K562 (cell line): ENCODE results near the gene FBXW9. TPM values are rescaled to one million over a fixed set of nuclear protein-coding genes. Genes with fewer than 3 reads are reported as not detected.

Source experiments
- ARID1B ChIP-seq: fragments of 450-650 bp; IDR thresholded peaks from 2 replicates; pipeline ENCODE4 v1.6.1; 2016; ENCODE audit warnings: antibody characterized with exemption, mild to moderate bottlenecking, inconsistent platforms
- CTBP1 ChIP-seq: fragments of 450-650 bp; IDR thresholded peaks from 2 replicates; pipeline ENCODE4 v1.6.1; 2016; ENCODE audit warnings: borderline replicate concordance
- KLF1 ChIP-seq: fragments of 450-650 bp; IDR thresholded peaks from 2 replicates; pipeline ENCODE4 v1.6.1; 2016; ENCODE audit warnings: missing genetic modification characterization, missing compliant biosample characterization
- MAFG ChIP-seq: fragments of 450-650 bp; conservative IDR thresholded peaks from 2 replicates; pipeline ENCODE4 v1.6.1; 2016; ENCODE audit warnings: missing genetic modification characterization, missing compliant biosample characterization
- NCOR1 ChIP-seq: fragments of 450-650 bp; IDR thresholded peaks from 2 replicates; pipeline ENCODE4 v1.6.1; 2016; ENCODE audit warnings: mild to moderate bottlenecking, moderate library complexity
- NEUROD1 ChIP-seq: fragments of 150-350 bp; IDR thresholded peaks from 2 replicates; pipeline ENCODE4 v1.6.1; 2014; ENCODE audit warnings: borderline replicate concordance, low read length, low read depth; ENCODE audit not compliant: partially characterized antibody
- NR4A1 ChIP-seq, 2 experiments: fragments of 250-450 bp in 1 of 2; fragments of 450-650 bp in 1 of 2; sonication (Bioruptor Pico) in 1 of 2; IDR thresholded peaks; 2 replicates each; pipeline versions ENCODE4 v1.4.0 to v1.6.1; 2016 to 2020; ENCODE audit warnings: mild to moderate bottlenecking in 2 of 2, missing compliant biosample characterization in 1 of 2, missing genetic modification characterization in 1 of 2, moderate library complexity in 1 of 2
- SMAD4 ChIP-seq: fragments of 250-450 bp; sonication (Bioruptor Pico); conservative IDR thresholded peaks from 2 replicates; pipeline ENCODE4 v1.8.0; 2021; ENCODE audit warnings: inconsistent platforms, mild to moderate bottlenecking, moderate library complexity
- TCFL5 ChIP-seq: fragments of 250-450 bp; sonication (Bioruptor Pico); conservative IDR thresholded peaks from 2 replicates; pipeline ENCODE4 v1.6.1; 2021; ENCODE audit warnings: mild to moderate bottlenecking, moderate library complexity, matching md5 sums
- THRAP3 ChIP-seq: fragments of 450-650 bp; IDR thresholded peaks from 2 replicates; pipeline ENCODE4 v1.6.1; 2016; ENCODE audit warnings: mild to moderate bottlenecking, inconsistent platforms, borderline replicate concordance
- ZNF239 ChIP-seq: fragments of 250-450 bp; sonication (Bioruptor Pico); IDR thresholded peaks from 2 replicates; pipeline ENCODE4 v1.4.0; 2020; ENCODE audit warnings: mild to moderate bottlenecking
- ZNF766 ChIP-seq: fragments of 200-800 bp; sonication (Bioruptor generic); conservative IDR thresholded peaks from 2 replicates; pipeline ENCODE4 v1.6.1; 2016; ENCODE audit warnings: missing genetic modification characterization, missing compliant biosample characterization
- polyA plus RNA-seq, 8 experiments: library from polyadenylated mRNA; depleted of rRNA in 4 of 8; stranded (reverse) in 5 of 8; unstranded in 3 of 8; fragments of >200 nt; fragmentation: Nextera tagmentation in 2 of 8; fragmentation: Illumina TruSeq in 1 of 8; extraction: Ambion mirVana in 2 of 8; extraction: Trizol in 1 of 8; gene quantifications; 2 replicates each; pipeline versions ENCODE4 v1.2.1 to v1.2.3, GENCODE V29; 2011 to 2014; ENCODE audit warnings: inconsistent platforms in 1 of 8, missing spikeins in 1 of 8
- total RNA-seq, 7 experiments: library from RNA; depleted of rRNA in 6 of 7; stranded (reverse); fragments of >200 nt in 6 of 7; fragmentation: Illumina TruSeq in 2 of 7; extraction: Trizol in 2 of 7; gene quantifications; 2 replicates each; pipeline versions ENCODE4 v1.2.1 to v1.2.3, GENCODE V29; 2011 to 2021; ENCODE audit warnings: low replicate concordance in 1 of 7
- TF ChIP-seq, protein P1 (sequence below): fragments of 250-450 bp; sonication (Bioruptor Pico); IDR thresholded peaks from 2 replicates; pipeline ENCODE4 v1.4.0; 2020; ENCODE audit warnings: borderline replicate concordance
- TF ChIP-seq, protein P2 (sequence below): fragments of 450-650 bp; IDR thresholded peaks from 2 replicates; pipeline ENCODE4 v1.6.1; 2016; ENCODE audit warnings: low read depth, mild to moderate bottlenecking, moderate library complexity
- TF ChIP-seq, protein P3 (sequence below), 3 experiments: fragments of 200-800 bp in 1 of 3; fragments of 250-450 bp in 1 of 3; fragments of 450-650 bp in 1 of 3; sonication (Bioruptor Pico) in 1 of 3; sonication (Bioruptor generic) in 1 of 3; formaldehyde crosslinking in 1 of 3; IDR thresholded peaks; 2 replicates each; pipeline versions ENCODE4 v1.6.1 to v1.8.0; 2016 to 2022; ENCODE audit warnings: mild to moderate bottlenecking in 2 of 3, missing genetic modification characterization in 2 of 3, missing compliant biosample characterization in 1 of 3, moderate library complexity in 1 of 3
- TF ChIP-seq, protein P4 (sequence below): fragments of 450-650 bp; IDR thresholded peaks from 2 replicates; pipeline ENCODE4 v1.6.1; 2018; ENCODE audit warnings: mild to moderate bottlenecking, low read depth; ENCODE audit not compliant: partially characterized antibody

The FBXW9 gene
- total and polyA plus RNA-seq, 9 of the 15 experiments (the other 6 are each of a cell fraction or from before 2014, with no cell fraction given) = 0.23 to 21.7 (median 6.2) TPM

DNA sequence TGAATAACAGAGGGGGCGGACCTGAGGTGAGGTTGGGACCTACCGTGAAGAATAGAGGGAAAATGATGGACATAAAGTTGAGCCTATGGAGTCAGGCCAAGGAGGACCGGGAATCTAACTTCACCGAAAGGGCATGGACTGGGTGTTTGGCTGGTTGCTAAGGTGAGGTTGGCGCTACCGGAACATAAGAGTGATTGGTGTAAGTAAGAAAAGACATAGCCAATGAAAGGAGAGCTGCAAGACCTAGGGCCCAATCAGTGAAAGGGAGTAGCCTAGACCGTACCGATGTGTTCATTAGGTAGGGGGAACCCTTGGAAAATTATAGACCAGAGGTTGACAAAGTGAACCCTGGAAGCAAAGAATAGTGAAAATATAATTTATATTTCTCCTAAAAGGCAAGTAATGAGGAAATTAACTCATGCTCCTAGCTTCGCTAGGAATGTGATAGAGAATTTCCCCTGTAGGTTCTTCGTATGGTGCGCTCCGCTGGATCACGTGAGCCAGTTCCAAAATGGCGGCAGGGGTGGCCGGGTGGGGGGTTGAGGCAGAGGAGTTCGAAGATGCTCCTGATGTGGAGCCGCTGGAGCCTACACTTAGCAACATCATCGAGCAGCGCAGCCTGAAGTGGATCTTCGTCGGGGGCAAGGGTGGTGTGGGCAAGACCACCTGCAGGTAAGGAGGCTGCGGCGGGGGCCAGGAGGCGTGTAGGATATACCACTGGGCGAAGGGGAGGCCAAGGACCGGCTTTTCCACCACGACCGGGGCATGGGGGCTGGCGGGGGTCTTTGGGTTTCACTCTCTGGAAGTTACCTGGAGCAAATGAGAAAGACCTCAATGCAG lies 40.8 kb upstream of the FBXW9 start, which contains the start of gene GET3 (continued):
- TF ChIP-seq ZNF239 (CRISPR knock-in tag) = peak; percentile 14; the same call in 1 of the 2 replicates
- no peak for TF ChIP-seq NR4A1 (CRISPR knock-in tag; IDR thresholded peaks at IDR 0.05)
- no peak for TF ChIP-seq NR4A1 (tag; IDR thresholded peaks at IDR 0.05)
- no peak for TF ChIP-seq MAFG
- TF ChIP-seq CTBP1 = 0 out of 2 replicates have a peak, but pooled peaks have one; percentile 19
- TF ChIP-seq, protein P1, sequence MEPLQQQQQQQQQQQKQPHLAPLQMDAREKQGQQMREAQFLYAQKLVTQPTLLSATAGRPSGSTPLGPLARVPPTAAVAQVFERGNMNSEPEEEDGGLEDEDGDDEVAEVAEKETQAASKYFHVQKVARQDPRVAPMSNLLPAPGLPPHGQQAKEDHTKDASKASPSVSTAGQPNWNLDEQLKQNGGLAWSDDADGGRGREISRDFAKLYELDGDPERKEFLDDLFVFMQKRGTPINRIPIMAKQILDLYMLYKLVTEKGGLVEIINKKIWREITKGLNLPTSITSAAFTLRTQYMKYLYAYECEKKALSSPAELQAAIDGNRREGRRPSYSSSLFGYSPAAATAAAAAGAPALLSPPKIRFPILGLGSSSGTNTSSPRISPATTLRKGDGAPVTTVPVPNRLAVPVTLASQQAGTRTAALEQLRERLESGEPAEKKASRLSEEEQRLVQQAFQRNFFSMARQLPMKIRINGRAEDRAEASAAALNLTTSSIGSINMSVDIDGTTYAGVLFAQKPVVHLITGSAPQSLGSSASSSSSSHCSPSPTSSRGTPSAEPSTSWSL (CRISPR knock-in tag) = no peak
- TF ChIP-seq, protein P2, sequence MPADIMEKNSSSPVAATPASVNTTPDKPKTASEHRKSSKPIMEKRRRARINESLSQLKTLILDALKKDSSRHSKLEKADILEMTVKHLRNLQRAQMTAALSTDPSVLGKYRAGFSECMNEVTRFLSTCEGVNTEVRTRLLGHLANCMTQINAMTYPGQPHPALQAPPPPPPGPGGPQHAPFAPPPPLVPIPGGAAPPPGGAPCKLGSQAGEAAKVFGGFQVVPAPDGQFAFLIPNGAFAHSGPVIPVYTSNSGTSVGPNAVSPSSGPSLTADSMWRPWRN = no peak
- TF ChIP-seq, protein P3, sequence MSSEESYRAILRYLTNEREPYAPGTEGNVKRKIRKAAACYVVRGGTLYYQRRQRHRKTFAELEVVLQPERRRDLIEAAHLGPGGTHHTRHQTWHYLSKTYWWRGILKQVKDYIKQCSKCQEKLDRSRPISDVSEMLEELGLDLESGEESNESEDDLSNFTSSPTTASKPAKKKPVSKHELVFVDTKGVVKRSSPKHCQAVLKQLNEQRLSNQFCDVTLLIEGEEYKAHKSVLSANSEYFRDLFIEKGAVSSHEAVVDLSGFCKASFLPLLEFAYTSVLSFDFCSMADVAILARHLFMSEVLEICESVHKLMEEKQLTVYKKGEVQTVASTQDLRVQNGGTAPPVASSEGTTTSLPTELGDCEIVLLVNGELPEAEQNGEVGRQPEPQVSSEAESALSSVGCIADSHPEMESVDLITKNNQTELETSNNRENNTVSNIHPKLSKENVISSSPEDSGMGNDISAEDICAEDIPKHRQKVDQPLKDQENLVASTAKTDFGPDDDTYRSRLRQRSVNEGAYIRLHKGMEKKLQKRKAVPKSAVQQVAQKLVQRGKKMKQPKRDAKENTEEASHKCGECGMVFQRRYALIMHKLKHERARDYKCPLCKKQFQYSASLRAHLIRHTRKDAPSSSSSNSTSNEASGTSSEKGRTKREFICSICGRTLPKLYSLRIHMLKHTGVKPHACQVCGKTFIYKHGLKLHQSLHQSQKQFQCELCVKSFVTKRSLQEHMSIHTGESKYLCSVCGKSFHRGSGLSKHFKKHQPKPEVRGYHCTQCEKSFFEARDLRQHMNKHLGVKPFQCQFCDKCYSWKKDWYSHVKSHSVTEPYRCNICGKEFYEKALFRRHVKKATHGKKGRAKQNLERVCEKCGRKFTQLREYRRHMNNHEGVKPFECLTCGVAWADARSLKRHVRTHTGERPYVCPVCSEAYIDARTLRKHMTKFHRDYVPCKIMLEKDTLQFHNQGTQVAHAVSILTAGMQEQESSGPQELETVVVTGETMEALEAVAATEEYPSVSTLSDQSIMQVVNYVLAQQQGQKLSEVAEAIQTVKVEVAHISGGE (CRISPR knock-in tag; IDR thresholded peaks at IDR 0.05) = no peak
- no peak for TF ChIP-seq ZNF766 (CRISPR knock-in tag)
- TF ChIP-seq NCOR1 = no peak
- TF ChIP-seq THRAP3 = no peak
- TF ChIP-seq, protein P4, sequence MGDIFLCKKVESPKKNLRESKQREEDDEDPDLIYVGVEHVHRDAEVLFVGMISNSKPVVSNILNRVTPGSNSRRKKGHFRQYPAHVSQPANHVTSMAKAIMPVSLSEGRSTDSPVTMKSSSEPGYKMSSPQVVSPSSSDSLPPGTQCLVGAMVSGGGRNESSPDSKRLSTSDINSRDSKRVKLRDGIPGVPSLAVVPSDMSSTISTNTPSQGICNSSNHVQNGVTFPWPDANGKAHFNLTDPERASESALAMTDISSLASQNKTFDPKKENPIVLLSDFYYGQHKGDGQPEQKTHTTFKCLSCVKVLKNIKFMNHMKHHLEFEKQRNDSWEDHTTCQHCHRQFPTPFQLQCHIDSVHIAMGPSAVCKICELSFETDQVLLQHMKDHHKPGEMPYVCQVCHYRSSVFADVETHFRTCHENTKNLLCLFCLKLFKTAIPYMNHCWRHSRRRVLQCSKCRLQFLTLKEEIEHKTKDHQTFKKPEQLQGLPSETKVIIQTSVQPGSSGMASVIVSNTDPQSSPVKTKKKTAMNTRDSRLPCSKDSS = no peak
- TF ChIP-seq SMAD4 (CRISPR knock-in tag) = no peak
- no peak for TF ChIP-seq KLF1 (tag)
- TF ChIP-seq NEUROD1 = peak; percentile 71
- 0 out of 2 replicates have a peak, but pooled peaks have one; percentile 20 for TF ChIP-seq ARID1B
- TF ChIP-seq TCFL5 (CRISPR knock-in tag) = 0 out of 2 replicates have a peak, but pooled peaks have one; percentile 18
